ENCODE results near the gene KRT77. TPM values are rescaled to one million over a fixed set of nuclear protein-coding genes. Genes with fewer than 3 reads are reported as not detected.

KRT77 gene
- total and polyA plus RNA-seq, 2 experiments from 2014 or later: not detected

- Mint-ChIP-seq H3K4me3 (no peak overlapping the region), H3K9me3 (no peaks in the 10 kb centered on the region), H3K27ac (no peak overlapping the region), H3K27me3 (ENCODE audit: insufficient read depth, low read depth, poor library complexity) (peaks cover 20% of the 10 kb centered on the region), H3K4me1 (peaks cover 19% of the 10 kb centered on the region), H3K36me3 (ENCODE audit: low read depth) (no peaks in the 10 kb centered on the region)
- H3K4me1 ChIP-seq (ENCODE audit: insufficient read depth): peaks cover 16% of the 10 kb centered on the region
- no peak overlapping the region for H3K27ac ChIP-seq (ENCODE audit: low read depth)
- no peaks in the 10 kb centered on the region for H3K79me2 ChIP-seq (replicated peaks; ENCODE audit: insufficient read depth)
- H3K36me3 ChIP-seq (ENCODE audit: insufficient read depth): no peaks in the 10 kb centered on the region
- H3F3A ChIP-seq (replicated peaks; ENCODE audit: low read depth): no peaks in the 10 kb centered on the region
- H3K4me2 ChIP-seq: no peak overlapping the region
- peaks cover 28% of the 10 kb centered on the region for H3K27me3 ChIP-seq (ENCODE audit: insufficient read depth)
- no peak for ATAC-seq
- H3K4me3 ChIP-seq: no peak overlapping the region
- DNase-seq (ENCODE audit: low spot score): no peak
- no peaks in the 10 kb centered on the region for H4K20me1 ChIP-seq (replicated peaks; ENCODE audit: insufficient read depth)
- TF ChIP-seq ZNF331 (CRISPR knock-in tag; IDR thresholded peaks at IDR 0.05; ENCODE audit: low read depth) (no peak), CREB1 (CRISPR knock-in tag; IDR thresholded peaks at IDR 0.05; ENCODE audit: low read depth) (no peak), ZNF114 (CRISPR knock-in tag; IDR thresholded peaks at IDR 0.05) (no peak), NANOG (IDR thresholded peaks at IDR 0.05; ENCODE audit: borderline replicate concordance) (no peak), STAT1 (IDR thresholded peaks at IDR 0.05; ENCODE audit: unreplicated experiment) (no peak), EZH2 (IDR thresholded peaks at IDR 0.05; ENCODE audit: low read depth, unreplicated experiment) (no peak), REST (IDR thresholded peaks at IDR 0.05; ENCODE audit: unreplicated experiment) (no peak), JUNB (IDR thresholded peaks at IDR 0.05; ENCODE audit: unreplicated experiment) (no peak), CTCF (conservative IDR thresholded peaks at IDR 0.05; ENCODE audit: low read depth in 2 of 2) (no peak), ZNF462 (CRISPR knock-in tag; IDR thresholded peaks at IDR 0.05) (no peak), ETS1 (IDR thresholded peaks at IDR 0.05) (no peak), POLR2AphosphoS5 (IDR thresholded peaks at IDR 0.05; ENCODE audit: low read depth) (no peak), EZH2phosphoT487 (IDR thresholded peaks at IDR 0.05; ENCODE audit: unreplicated experiment) (no peak)
- no peak overlapping the region for H2AFZ ChIP-seq
- H3K9me2 ChIP-seq (ENCODE audit: insufficient read depth): no peaks in the 10 kb centered on the region
Measured at GRCh38 chr12:52694151-52694550, 9.2 kb downstream of the KRT77 start.

Measured in GM23338 (cell line).